Stimulated activated CD8-positive, alpha-beta memory T cell treated with anti-CD3 and anti-CD28 coated beads, Interleukin-15, amount 100 ng/mL, for 24 hours (primary cell): ENCODE results near the gene ADAM19.
"Not testable (repeated sequence)": the region's sequence is repeated elsewhere in the genome, so short reads cannot be mapped to it uniquely, and the experiment has no call there.

ENCODE experiments used
- DNase-seq: peaks from one replicate; pipeline ENCODE4 v3.0.0-alpha.2; 2020; ENCODE audit warnings: low read depth

Gene ADAM19

DNA sequence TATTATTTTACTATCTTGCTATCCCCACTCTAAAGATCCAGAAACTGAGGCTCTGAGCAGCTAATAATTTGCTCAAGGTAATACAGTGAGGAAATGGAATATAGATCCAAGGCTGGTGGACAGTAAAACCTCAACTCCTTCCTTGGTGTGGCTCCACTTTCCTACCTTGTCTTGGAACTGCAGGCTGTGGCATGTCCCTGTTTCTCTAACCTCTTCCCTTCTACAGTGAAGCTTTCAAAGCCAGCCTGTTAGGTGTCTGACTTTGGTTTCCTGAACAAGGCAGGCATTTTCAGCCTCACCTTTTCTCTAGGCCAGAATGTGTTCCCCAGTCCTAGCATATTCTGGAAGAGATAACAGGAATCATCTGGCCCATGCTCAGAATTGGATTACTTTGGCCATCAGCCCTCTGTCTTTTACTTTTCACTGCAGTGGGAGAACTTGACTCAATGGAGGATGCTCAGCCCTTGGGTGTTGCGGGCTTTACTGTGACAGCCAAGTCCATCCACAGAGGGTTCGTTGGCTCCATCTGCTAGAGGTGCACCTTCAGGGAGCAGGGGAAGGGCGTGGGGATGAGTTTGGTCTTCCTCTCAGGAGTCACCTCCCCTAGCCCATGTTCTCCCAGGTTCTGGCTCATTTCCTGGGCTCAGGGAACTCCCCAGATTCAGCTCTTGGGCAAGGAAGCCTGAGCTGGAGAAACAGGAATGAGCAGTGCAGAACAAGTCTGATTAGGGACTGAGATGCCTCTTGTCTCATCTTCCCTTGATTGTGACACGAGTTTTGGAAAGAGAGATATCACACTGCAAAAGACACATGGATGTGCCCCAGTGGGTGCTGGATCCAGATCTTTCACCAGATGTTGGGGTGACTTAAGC, 114.4 kb downstream of the ADAM19 start:
- no peak for DNase-seq

DNA sequence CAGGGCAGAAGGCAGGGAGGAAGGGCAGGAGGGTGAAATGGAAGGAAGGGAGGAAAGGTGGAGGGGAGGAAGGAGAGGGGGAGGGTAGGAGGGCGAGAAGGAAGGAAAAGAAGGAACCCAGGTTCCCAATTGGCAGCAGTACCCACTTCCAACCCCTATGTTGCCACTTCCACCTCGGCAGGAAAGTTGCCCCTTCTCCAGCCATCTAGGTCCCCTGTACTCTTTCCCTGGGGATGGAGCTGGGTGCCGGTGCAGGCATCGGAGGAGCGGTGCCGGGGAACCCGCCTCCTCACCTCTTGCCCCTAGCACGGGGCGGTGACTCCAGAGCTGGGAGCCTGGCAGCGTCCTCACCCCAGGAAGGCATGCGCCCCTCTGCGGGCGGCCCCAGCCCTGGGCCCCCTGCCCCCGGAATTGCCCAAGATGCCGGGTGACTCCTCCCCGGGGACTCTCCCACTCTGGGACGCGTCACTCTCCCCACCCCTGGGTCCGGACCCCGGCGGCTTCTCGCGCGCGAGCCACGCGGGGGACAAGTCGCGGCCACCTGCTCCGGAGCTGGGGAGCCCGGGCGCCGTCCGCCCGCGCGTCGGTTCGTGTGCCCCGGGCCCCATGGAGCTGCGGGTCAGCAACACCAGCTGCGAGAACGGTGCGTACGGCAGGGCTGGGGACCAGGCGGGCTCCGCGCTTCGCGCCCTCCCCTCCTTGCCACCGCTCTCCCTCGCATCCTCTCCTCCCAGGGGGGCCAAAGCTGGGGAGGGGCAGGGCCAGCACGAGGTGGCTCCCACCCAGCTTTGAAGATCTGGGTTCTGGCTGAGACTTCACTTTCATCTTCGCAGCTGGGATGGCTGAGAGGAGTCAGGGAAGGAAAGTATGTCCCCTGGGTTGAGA, 115.6 kb downstream of the ADAM19 start, which contains the start of gene NIPAL4:
Gene NIPAL4, plus strand, starts transcription at position 499 of the 885 bp plus-strand sequence. Its CDS starts 108 bp downstream, at position 607.
- DNase-seq = peak; percentile 3

DNA sequence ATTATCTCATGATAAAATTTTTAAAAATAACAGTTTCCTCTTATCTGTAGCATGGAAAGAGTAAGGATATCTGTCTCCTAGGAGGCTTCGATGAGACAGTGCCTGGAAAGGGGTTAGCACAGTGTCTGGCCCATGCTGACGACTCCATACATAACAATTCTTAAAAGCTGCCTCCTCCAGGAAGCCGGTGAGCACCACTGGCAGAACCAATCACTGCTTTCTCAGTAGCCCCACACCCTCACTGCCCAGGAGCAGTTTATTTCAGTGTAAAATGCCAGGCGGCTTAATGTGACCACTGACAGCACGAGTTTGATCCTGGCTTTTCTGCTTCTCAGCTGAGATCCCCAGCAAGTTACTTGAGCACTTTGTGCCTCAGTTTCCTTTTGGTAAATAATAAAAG, 116.7 kb downstream of the ADAM19 start:
- DNase-seq = no peak

DNA sequence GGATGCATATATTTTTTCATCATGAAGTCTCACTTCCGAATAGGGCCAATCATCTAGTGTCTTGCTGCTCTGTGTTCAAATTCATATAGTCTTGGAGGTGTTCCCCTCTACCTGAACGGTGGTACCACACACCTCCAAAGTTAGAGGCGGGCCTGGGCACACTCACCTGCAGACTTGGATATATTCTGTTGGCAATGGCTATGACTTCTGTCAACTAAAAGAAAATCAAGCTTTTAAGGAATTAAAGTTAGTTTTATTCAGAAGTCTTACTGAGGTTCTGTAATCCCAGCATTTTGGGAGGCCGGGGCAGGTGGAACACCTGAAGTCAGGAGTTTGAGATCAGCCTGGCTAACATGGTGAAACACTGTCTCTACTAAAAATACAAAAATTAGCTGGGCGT, 118.2 kb downstream of the ADAM19 start:
- no peak for DNase-seq

DNA sequence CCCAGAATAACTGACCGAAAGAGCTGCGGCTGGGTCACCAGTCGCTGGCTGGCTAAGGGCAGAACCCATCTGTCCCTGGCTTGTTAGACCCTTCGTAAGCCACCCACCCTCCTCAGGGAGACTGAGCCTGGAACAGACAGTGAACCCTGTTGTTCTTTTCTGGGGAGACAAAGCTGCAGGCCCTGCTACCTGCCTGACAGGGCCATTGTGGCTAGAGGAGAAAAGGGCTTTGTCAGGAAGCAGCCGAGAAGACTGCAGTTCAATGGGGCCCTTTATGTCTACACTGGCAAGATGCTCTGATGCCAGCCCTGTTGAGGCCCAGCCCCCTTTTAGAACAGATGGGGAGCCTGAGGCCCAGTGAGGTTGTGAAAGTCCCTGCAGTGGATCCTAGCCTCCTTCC, 119.3 kb downstream of the ADAM19 start:
- no peak for DNase-seq

DNA sequence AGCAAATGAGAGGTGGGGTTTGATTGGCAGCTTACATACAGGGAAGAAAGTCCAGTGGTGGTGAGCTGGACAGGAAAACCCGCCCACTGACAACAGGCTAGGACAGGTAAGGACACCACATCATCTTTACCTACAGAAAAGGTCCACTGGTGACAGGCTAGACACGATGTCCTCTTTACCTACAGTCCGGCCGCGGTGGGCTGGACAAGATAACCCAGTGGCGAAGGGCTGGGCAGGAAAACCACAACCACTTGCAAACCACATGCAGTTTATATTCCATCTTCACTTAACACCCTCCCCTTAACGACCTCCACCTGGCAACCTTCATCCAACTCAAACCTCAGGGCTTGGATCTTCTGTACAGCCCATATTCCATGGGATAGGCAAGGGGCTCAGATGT, 120.5 kb downstream of the ADAM19 start:
- DNase-seq = no peak

DNA sequence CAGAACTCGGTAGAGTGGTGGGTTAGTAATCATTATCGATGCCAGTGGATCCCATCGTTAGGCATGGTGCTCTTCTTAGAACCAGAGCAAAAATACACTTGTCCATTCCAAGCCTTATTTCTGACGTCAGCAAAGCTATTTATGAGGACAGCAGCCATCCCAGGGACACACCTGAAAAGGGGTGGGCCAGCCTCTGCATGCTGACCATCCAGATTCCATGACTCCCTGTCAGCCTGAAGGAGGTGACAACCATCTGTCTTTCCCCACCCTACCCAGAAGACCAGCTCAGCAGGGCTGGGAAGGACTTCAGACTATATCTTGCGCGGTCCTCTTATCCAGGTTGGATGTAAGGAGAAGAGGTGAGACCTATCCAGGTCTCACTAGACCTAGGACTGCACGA, 121.3 kb downstream of the ADAM19 start:
- no peak for DNase-seq

DNA sequence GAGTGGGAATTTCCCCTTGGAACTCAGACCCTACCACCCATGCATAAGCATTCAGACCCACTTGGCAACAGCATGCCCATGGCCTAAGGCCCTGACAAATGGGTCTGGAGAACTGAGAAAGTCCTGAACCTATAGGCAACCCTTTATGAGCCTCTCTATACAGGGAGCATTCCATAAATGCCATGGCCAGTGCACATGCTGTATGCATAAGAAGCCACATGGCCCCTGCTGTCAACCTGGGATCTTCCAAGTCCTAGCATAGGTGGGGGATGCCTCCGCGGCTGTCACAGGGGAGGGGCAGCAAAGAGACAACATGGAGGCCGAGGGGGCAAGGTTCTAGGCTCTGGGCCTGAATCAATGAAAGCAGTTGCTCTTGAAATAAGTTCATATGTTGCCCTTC, 123.8 kb downstream of the ADAM19 start:
- no peak for DNase-seq

DNA sequence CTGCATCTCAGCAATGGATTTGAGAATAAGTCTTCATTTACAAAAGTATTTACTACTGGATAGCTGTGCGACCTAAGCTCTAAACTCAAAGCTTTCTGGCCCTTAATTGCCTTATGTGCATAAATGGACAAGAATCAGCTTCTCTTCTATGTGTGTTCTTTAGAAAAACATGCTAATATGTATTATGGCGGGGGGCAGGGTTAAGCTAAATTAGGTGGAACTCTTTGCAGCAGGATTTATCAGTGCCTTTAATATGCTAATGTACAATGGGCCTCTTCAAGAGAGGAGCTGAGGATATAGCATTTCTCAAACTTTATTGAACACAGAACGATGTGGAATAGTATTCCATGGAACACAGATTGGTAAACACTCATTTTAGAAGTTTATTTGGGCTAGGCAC, 125.6 kb downstream of the ADAM19 start:
- no peak for DNase-seq

DNA sequence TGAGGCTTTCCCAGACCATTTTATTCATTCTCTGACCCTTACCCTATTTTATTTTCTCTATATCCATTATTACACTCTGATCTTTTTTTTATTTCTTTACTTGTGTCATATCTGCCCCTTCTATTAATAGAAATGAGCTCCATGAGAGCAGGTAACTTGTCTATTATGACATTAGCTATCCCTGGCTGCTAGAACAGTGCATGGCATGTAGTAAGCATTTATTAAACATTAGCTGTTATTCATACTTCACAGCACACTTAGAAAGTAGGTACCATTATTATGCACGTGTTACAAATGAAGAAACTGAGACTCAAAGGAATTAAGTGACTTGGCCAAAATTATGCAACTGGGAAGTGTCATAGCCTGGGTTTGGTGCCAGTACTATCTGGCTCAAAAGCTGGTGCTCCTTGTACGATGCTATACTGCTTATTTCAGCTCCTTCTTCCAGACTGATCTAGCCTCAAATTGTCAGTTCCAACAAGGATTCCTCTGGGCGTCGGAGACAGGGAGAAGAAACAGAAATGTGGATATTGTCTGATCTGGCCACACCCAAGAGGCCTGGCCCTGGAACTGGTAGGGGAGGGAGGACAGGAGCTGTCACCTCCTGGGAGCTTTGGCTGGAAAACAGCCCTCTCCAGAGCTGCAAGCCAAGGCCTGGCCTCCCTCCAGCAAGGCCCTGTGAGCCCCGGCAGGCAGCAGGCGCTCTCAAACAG, 126.4 kb downstream of the ADAM19 start:
- no peak for DNase-seq

DNA sequence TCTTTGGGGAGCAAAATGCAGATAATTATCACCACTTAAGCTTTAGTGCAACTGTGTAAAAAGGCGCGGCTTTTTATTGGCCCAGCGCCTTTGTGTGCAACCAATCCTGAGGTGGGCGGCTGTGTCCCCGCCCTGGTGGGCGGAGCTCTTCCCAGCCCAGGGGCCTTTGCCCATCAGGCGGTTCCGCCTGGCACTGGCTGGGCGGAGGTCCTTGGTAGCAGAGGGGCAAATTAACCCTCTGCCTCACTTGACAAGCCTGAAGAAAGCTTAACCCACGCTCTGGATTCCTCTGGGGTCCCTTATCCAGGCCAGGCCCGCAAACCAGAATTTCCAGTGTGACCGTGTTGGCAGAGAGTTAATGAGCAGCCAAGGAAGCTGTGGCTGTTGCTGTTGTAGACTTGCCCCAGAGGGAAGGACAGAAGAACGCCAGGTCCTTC, 128.4 kb downstream of the ADAM19 start:
- no peak for DNase-seq

DNA sequence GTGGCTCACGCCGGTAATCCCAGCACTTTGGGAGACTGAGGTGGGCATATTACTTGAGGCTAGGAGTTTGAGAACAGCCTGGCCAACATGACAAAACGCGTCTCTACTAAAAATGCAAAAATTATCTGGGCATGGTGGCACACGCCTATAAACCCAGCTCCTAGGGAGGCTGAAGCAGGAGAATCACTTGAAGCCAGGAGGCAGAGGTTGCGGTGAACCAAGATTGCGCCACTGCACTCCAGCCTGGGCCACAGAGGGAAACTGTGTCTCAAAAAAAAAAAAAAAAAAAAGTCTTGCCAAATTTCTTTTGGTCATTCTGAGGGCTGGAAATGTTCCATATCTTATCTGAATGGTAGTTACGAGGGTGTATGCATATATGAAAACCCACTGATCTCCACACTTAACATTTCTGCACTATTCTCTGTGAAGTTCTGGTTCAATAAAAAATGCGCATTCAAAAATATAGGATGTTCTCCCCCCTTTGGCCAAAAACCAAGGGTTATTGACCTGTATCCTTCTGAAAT, 129.1 kb downstream of the ADAM19 start:
- DNase-seq = no peak

DNA sequence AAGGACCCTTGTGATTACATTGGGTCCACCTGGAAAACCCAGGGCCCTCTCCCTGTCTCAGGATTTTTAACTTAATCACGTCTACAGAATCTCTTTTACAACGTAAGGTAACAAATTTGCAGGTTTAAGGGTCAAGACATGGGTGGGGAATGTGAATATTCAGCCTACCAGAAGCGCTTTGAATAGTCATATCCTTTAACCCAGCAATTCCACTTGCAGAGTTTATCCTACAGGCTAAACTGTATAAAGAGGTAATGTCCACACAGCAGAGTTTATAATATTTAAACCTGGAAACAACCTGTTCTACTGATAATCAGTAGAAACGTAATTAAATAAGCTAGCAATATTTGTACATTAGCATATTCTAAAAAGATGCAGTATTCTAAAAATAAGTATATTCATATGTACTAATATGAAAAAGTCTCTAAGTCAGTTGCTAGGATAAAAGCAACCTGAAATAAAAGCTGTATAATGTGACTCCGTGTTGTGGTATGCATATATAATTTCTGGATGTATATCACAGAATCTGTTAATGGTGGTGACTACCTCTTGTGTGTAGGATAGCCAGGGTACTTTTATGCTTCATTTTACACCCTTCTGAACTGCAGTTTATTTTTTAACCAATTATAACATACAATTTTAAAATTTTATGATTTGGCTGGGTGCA, 129.7 kb downstream of the ADAM19 start:
- no peak for DNase-seq

DNA sequence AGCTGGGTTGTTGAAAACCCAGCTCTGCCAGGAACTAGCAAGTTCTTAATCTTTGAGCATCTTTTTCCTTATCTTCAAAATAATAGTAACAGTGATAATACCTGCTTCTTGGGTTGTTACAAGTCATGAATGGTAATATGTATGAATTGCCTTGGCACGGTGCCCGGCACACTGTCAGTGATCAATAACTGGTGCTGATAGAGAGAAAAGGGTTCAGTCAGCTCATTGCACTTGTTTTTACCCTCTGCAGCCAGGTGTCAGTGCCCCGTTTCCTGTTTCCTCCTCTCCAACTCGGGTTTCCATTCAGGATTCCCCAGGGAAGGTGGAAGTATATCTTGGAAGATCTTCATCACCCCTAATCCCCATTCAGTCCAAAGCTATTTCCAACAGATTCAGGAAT, 131.4 kb downstream of the ADAM19 start:
- DNase-seq = no peak

DNA sequence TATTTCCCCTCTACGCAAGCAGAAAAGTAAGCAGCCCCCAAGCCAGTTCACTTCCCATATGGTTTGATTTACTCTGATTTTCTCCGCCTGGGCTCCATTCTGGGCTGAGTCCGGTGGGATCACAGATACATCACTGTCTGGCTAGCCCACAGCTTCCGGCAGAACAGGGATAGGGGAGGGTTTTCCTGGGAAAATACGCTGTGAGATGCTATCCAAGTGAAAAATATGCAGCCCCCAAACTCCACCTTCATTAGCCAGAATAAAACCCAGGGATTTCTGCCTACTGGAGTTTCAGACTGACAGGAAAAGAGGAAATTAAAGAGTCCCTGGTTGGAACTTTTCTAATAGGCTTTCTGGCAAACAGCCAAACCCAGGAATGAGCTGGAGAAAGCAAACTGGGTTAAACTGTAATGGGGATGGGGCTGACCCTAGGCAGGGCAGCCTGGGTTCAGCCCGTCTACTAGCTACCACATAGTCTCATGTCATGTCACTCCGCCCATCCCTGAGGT, 132.5 kb downstream of the ADAM19 start:
- DNase-seq = no peak

DNA sequence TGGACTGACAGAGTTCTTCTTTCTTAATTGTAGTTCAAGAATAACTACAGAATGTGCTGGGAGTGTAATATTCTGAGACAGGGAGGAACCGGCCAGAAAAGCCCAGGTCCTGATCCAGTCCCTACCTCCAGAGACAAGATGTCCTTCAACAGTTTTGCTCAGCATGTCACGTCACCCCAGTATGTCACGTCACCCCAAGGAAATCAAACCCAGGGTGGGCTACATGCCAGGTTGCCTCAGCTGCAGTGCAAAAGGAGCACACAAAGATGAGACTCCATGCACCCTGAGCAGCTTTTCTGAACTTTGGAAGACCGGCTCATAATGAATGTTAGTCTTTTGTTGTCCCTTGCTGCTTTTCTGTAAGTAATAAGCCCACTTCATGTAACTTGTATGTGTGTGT, 141.5 kb downstream of the ADAM19 start:
- no peak for DNase-seq

DNA sequence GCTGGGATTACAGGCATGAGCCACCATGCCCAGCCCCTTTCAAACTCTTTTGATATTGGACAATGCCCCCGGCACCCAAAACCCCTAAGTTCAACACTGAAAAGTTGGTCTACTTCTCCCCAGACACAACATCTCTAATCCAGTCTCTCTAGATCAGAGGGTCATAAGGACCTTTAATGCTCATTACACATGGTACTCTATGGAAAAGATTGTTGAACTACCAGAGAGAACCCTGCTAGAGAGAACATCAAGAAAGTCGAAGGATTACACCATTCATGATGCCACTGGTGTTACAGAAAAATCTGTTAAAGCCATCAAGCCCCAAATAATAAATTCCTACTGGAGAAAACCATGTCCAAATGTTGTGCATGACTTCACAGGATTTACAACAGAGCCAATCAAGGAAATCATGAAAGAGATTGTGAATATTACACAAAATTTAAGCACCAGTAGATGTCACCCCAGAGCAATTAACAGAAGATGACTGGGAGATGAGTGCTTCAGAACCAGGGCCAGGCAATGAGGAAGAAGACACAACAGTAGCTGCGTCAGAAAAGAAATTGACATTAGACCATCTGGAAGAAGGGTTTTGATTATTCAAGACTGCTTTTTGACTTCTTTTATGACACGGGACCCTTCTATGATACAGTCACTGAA, 143.9 kb downstream of the ADAM19 start:
- no peak for DNase-seq

DNA sequence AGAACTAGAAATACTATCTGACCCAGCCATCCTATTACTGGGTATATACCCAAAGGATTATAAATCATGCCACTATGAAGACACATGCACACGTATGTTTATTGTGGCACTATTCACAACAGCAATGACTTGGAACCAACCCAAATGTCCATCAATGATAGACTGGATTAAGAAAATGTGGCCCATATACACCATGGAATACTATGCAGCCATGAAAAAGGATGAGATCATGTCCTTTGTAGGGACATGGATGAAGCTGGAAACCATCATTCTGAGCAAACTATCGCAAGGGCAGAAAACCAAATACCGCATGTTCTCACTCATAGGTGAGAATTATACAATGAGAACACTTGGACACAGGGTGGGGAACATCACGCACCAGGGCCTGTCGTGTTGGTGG, 145.7 kb downstream of the ADAM19 start:
- not testable (repeated sequence) for DNase-seq
